ENCODE data around the gene CASP7. TPM values are rescaled to one million over a fixed set of nuclear protein-coding genes. Genes with fewer than 3 reads are reported as not detected.

Gene CASP7
- total and polyA plus RNA-seq, 10 of the 15 experiments (the other 5 are each of a cell fraction or from before 2014, with no cell fraction given) = 23.7 to 34.4 (median 28.7) TPM

- Histone ChIP-seq H3K4me1 (ENCODE audit: control insufficient read depth, insufficient read depth, low read length) (no peaks in the 10 kb centered on the region), H2AFZ (ENCODE audit: control insufficient read depth, low read depth, low read length) (no peak overlapping the region), H3K9me3 (replicated peaks; ENCODE audit: control insufficient read depth, insufficient read depth, low read length) (no peaks in the 10 kb centered on the region), H4K20me1 (ENCODE audit: control insufficient read depth, insufficient read depth) (no peaks in the 10 kb centered on the region), H3K27me3 (replicated peaks in 1 of 2; ENCODE audit: control insufficient read depth in 2 of 2, insufficient read depth in 2 of 2, low read length in 1 of 2) (no peaks in the 10 kb centered on the region), H3K36me3 (ENCODE audit: control insufficient read depth in 2 of 2, insufficient read depth in 2 of 2, low read length in 1 of 2) (no peaks in the 10 kb centered on the region), H3K4me3 (no peak overlapping the region), H3K4me2 (ENCODE audit: control insufficient read depth, insufficient read depth) (no peak overlapping the region), H3K27ac (ENCODE audit: control insufficient read depth, insufficient read depth) (no peak overlapping the region), H3K9ac (ENCODE audit: control insufficient read depth, insufficient read depth, low read length) (no peak overlapping the region), H3K79me2 (ENCODE audit: control insufficient read depth, insufficient read depth, low read length) (no peaks in the 10 kb centered on the region)
- ChIA-PET POLR2A (no interaction called here), SMC1A (ENCODE audit: uncharacterized antibody, unreplicated experiment) (interaction anchor here (0.6 to 0.7 kb wide), 2 partner anchors 10 to 359 kb away, joined by 3 to 5 read pairs; no protein-coding TSS in a partner anchor), RAD21 (ENCODE audit: unreplicated experiment) (no interaction called here), CTCF (no interaction called here)
- ATAC-seq = no peak
- no TSS peak for BruUV-seq (replicated peaks)
- no peak for DNase-seq (ENCODE audit: low read depth, low spot score)
- intact Hi-C loops (cut with micrococcal nuclease; ENCODE audit: unreplicated experiment) = no loop called here
- in situ Hi-C loops (cut with MboI) = no loop called here
- no peak for TF ChIP-seq SREBF1 (IDR thresholded peaks at IDR 0.05; ENCODE audit: low read length)
- no peak for TF ChIP-seq PBX3 (IDR thresholded peaks at IDR 0.05; ENCODE audit: insufficient replicate concordance, low read depth, low read length)
- no peak for TF ChIP-seq TCF7 (IDR thresholded peaks at IDR 0.05; ENCODE audit: borderline replicate concordance)
- no peak for TF ChIP-seq MTA2 (IDR thresholded peaks at IDR 0.05; ENCODE audit: low read depth)
- TF ChIP-seq JUNB (IDR thresholded peaks at IDR 0.05) = no peak
- no peak for TF ChIP-seq ZSCAN29 (IDR thresholded peaks at IDR 0.05)
- no peak for TF ChIP-seq NBN (IDR thresholded peaks at IDR 0.05)
- no peak for FAIRE-seq
Measured at GRCh38 chr10:113743594-113743993, 63.9 kb downstream of the CASP7 start.

- H3K4me1 ChIP-seq (ENCODE audit: control insufficient read depth, insufficient read depth, low read length) = no peaks in the 10 kb centered on the region
- BruUV-seq (replicated peaks) = no TSS peak
- ChIA-PET RAD21 (ENCODE audit: unreplicated experiment) (no interaction called here), CTCF (no interaction called here), POLR2A (no interaction called here), SMC1A (ENCODE audit: uncharacterized antibody, unreplicated experiment) (no interaction called here)
- no peaks in the 10 kb centered on the region for H3K9me3 ChIP-seq (replicated peaks; ENCODE audit: control insufficient read depth, insufficient read depth, low read length)
- H2AFZ ChIP-seq (ENCODE audit: control insufficient read depth, low read depth, low read length) = no peak overlapping the region
- no peak overlapping the region for H3K27ac ChIP-seq (ENCODE audit: control insufficient read depth, insufficient read depth)
- H3K4me2 ChIP-seq (ENCODE audit: control insufficient read depth, insufficient read depth) = no peak overlapping the region
- in situ Hi-C loops (cut with MboI) = no loop called here
- intact Hi-C loops (cut with micrococcal nuclease; ENCODE audit: unreplicated experiment) = no loop called here
- H3K36me3 ChIP-seq (ENCODE audit: control insufficient read depth in 2 of 2, insufficient read depth in 2 of 2, low read length in 1 of 2) = no peaks in the 10 kb centered on the region
- no peak for DNase-seq (ENCODE audit: low read depth, low spot score)
- no peaks in the 10 kb centered on the region for H3K27me3 ChIP-seq (replicated peaks in 1 of 2; ENCODE audit: control insufficient read depth in 2 of 2, insufficient read depth in 2 of 2, low read length in 1 of 2)
- FAIRE-seq = no peak
- no peaks in the 10 kb centered on the region for H3K79me2 ChIP-seq (ENCODE audit: control insufficient read depth, insufficient read depth, low read length)
- H3K9ac ChIP-seq (ENCODE audit: control insufficient read depth, insufficient read depth, low read length) = no peak overlapping the region
- H3K4me3 ChIP-seq = no peak overlapping the region
- ATAC-seq = no peak
- WGBS (ENCODE audit: insufficient coverage, insufficient replicate concordance, low lambda C conversion rate, missing lambda C conversion rate) = 28% methylated on average over 2 of the region's 2 CpGs
- H4K20me1 ChIP-seq (ENCODE audit: control insufficient read depth, insufficient read depth) = no peaks in the 10 kb centered on the region
- TF ChIP-seq NR2C2 (IDR thresholded peaks at IDR 0.05; ENCODE audit: borderline replicate concordance, control insufficient read depth, insufficient read length, low read depth) (no peak), RUNX3 (IDR thresholded peaks at IDR 0.05; ENCODE audit: low read length) (no peak), NFIC (IDR thresholded peaks at IDR 0.05; ENCODE audit: low read depth, low read length) (no peak), RCOR1 (conservative IDR thresholded peaks at IDR 0.05; ENCODE audit: low read depth, low read length) (no peak), SKIL (IDR thresholded peaks at IDR 0.05; ENCODE audit: low read depth, poor library complexity, severe bottlenecking) (no peak), NBN (IDR thresholded peaks at IDR 0.05) (no peak), PBX3 (IDR thresholded peaks at IDR 0.05; ENCODE audit: insufficient replicate concordance, low read depth, low read length) (no peak), NFXL1 (IDR thresholded peaks at IDR 0.05; ENCODE audit: borderline replicate concordance) (no peak), STAT1 (conservative IDR thresholded peaks at IDR 0.05) (no peak), JUND (IDR thresholded peaks at IDR 0.05; ENCODE audit: low read depth, low read length) (no peak), MYC (IDR thresholded peaks at IDR 0.05; ENCODE audit: insufficient read depth, insufficient read length, insufficient replicate concordance, low read length, severe bottlenecking) (no peak)
Measured at GRCh38 chr10:113745374-113745773, 65.7 kb downstream of the CASP7 start.
